HG02970 (cell line): ENCODE measurements around the gene JAG2.

Source experiments
- ATAC-seq: cut with Tn5 transposase; IDR thresholded peaks from one replicate; pipeline ENCODE4 v1.9.1; 2021; ENCODE audit warnings: mild to moderate bottlenecking, moderate library complexity, moderate number of reproducible peaks; ENCODE audit not compliant: unreplicated experiment, low FRiP score

JAG2 gene

DNA sequence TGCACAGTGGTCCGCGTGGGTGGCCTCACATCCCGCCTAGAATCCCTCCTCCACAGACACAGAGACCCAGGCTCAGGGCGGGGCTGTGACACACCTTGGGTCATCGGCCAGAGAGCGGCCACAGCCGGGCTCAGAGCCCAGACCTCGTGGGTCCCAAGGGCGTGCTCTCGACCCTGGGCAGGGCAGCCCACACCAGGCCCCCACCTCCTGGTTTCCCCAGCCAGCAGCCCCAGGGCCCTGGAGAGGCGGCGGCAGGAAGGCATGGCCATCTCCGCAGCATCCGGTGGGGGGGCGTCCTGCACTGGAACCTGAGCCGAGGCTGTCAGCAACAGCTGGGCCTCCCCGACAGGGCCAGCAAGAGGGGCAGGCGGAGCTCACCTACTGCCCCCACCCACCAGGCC is 15.2 kb downstream of the JAG2 start:
- no peak for ATAC-seq

DNA sequence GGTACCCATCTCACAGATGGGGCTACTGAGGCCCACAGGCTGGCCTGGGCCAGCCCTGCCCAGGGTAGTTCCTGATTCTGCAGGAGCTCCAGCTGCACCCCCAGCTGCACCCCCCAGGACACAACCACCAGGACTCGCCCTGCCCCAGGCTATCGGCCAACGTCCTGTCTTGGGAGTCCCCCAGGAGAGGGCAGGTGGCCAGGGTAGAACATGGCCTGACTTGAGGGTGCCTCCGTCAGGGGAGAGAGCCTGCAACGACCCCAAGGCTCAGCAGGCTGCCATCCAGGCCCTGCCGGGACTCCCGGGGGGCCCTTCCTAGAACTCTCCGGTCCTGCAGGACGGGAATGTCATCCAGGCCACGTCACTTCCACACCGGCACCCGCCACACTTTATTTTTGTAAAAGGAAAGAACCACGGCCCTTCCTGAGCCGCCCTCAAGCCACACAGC is 15.8 kb downstream of the JAG2 start:
- ATAC-seq = no peak

GRCh38 chr14:105151838-105152793 is 16.5 kb downstream of the JAG2 start:
- no peak for ATAC-seq

- no peak for ATAC-seq
These were observed 17.3 kb downstream of the JAG2 start for GRCh38 chr14:105151084-105151837.

GRCh38 chr14:105150368-105151083 is 18.1 kb downstream of the JAG2 start:
- ATAC-seq = no peak

DNA sequence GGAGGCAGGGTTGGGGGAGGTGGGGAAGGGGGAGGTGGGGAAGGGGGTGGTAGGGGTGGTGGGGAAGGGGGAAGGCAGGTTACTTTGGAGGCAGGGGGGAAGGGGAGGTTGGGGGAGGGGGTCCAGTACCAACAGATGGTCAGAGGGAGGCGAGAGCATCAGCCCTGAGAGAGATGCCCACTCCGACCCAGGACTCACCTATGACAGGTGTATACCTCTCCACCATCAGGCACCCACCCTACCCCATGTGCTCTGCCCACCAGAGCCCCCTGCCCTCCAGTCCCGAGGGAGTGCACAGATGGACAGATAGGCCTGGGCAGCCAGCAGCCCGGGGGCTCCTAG is 18.6 kb downstream of the JAG2 start:
- no peak for ATAC-seq

DNA sequence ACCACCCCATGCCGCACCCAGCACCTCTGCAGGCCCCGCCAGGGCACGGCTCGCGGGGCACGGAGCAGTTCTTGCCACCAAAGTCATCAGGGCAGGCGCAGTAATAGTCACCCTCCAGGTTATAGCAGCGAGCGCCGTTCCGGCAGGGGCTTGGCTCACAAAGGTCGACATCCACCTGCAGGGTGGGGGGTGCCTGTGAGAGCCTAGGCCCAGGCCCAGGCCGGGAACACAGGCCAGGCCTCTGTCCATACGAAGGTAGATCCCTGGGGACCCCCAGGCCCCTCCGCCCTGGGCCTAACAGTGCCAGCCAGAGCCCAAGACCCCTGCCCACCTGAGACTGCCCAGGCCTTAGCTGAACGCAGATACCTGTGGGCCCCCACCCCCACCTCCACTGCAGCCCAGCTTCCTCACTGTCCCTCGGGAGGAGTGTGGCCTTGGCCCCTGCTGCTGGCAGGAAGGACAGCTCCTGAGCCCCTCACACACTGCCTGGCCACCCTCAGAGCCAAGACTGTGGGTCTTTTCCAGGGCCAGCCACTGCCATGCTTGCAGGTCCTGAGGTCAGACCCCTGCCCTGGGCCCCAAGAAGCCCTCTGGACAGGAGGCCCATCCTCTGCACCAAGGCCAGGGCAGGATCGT is 19.3 kb downstream of the JAG2 start:
- ATAC-seq = no peak

- no peak for ATAC-seq
These were observed 19.9 kb downstream of the JAG2 start for GRCh38 chr14:105148604-105149145.

GRCh38 chr14:105147671-105148603 is 20.6 kb downstream of the JAG2 start:
- ATAC-seq = no peak

GRCh38 chr14:105146976-105147635 is 21.5 kb downstream of the JAG2 start:
- ATAC-seq = no peak

DNA sequence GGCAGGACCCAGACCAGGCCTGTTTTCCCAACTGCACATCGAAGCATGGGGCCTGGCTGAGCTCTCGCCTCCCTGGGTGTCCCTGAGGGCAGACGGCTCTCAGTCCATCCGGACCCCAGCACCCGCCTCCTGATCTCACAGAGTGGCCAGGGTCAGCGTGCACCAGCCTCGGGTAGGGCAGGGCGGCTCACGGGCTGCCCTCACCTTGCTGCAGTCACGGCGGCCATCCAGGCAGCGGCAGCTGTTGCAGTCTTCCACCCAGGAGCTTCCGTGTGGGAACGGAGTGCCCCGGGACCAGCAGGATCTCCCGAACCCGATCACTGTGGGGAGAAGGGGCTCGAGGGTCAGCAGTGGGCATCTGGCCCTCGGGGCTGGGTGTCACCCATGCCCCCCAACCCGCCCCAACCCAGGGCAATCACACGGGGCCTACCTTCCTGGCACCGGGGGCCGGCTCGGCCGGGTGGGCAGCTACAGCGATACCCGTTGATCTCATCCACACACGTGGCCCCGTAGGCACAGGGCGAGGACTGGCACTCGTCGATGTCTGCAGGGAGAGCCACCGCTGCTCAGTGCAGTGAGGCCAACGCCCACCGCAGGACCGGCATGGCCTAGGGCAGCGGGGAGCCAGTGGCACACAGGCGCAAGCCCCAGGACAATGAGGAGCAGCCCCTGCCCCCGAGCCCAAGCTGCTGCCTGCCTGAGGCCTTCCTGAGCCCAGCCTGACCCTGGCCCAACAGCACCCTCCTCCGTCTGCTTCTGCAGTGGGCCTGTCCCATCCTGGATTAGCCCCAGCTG is 22.2 kb downstream of the JAG2 start:
- ATAC-seq = no peak

GRCh38 chr14:105145381-105146180 is 23.0 kb downstream of the JAG2 start:
- ATAC-seq = no peak

DNA sequence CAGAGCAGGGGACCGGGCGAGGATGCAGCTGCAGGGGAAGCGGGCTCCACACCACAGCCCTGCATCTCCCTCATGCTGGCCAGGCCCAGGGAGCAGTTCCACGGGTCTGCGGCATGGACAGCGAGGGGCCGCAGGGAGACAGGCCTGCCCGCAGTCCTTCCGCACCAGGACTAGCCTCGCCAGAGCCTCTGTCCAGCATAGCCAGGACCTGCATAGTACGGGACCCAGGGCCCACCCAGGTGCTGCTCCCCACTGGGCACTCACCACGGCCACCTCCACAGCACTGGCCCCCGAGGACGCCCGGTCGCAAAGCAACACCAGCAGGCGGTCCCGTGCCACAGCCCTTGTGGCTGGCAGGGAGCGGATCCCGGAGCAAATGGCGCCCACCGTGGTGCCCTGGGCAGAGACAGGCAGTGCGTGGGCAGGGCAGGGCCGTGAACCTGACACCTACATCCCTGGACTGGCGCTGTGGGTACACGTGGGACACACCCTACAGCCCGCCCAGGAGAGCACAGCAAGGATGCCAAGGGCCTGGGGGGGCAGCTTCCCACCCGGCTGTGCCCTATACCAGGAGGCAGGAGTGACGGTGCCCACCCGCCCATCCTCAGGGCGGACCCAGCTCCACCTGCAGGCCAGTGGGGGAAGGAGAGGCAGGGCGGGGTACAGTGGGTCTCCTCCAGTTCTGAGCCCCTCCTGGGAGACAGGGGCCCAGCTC is 23.8 kb downstream of the JAG2 start:
- no peak for ATAC-seq

DNA sequence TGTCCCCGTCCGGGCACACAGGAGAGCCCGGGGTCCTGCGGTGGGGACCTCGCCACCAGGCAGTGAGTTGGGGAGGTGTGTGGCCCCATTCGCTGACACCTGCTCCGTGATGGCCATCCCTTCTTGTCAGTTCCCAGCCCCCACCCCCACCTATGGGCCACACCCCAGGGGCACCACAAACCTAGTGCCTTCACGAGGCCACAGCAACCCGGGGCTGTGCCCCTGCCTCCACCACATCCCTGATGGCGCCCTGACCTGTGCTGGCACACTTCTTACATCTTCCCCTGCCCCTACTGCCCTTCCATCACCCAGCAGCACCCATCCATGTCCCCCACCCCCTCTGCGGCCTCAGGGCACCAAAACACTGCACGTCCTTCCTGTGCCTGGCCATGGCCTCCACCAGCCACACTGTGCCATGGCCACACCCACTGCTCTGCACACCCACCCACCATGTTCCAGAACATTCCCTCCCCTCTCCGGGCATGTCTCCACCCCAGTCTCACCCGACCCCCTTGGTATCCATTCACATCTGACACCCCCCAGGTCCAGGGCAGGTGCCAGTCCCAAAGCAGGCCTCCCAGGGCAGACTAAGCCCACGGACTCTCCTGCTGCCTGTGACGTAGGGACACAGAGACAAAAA is 24.4 kb downstream of the JAG2 start:
- ATAC-seq = no peak

DNA sequence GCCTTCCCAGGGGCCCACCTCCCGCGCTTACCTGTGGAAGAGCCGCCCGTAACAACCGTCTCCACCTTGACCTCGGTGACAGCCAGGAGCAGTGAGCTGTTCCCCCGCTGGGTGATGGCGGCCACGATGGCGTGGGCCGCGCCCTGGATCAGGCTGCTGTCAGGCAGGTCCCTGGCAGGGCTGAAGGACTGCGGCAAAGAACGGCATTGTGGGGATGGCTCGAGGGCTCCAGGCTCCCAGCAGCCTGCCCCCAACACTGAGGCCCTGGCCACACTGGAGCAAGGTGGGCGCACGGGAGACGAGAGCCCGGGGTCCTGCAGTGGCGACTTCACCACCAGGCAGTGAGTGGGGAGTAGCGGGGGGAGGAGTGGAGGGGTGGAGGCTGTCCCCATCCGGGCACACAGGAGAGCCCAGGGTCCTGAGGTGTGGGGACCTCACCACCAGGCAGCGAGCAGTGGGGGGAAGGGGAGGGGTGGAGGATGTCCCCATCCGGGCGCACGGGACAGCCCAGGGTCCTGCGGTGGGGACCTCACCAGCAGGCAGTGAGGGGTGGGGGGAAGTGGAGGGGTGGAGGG is 25.0 kb downstream of the JAG2 start:
- ATAC-seq = no peak
